Left renal cortex interstitium (tissue), 4 donors: ENCODE results near the gene FGF22. TPM values are rescaled to one million over a fixed set of nuclear protein-coding genes. Genes with fewer than 3 reads are reported as not detected.

ENCODE experiments used
- DNase-seq, 4 donors: peaks; one replicate each; pipeline ENCODE4 v3.0.0-alpha.2; 2013; ENCODE audit warnings: low read depth in 4 of 4, low spot score in 2 of 4, missing footprints in 1 of 4
- polyA plus RNA-seq, 4 donors: library from polyadenylated mRNA; unstranded; fragments of 120-200 nt; gene quantifications; one replicate each; pipeline ENCODE4 v1.2.1, GENCODE V29; 2013; ENCODE audit not compliant: insufficient read length in 4 of 4

Gene FGF22
- polyA plus RNA-seq, 4 donors = 0.27 to 0.96 (median 0.62) TPM

DNA sequence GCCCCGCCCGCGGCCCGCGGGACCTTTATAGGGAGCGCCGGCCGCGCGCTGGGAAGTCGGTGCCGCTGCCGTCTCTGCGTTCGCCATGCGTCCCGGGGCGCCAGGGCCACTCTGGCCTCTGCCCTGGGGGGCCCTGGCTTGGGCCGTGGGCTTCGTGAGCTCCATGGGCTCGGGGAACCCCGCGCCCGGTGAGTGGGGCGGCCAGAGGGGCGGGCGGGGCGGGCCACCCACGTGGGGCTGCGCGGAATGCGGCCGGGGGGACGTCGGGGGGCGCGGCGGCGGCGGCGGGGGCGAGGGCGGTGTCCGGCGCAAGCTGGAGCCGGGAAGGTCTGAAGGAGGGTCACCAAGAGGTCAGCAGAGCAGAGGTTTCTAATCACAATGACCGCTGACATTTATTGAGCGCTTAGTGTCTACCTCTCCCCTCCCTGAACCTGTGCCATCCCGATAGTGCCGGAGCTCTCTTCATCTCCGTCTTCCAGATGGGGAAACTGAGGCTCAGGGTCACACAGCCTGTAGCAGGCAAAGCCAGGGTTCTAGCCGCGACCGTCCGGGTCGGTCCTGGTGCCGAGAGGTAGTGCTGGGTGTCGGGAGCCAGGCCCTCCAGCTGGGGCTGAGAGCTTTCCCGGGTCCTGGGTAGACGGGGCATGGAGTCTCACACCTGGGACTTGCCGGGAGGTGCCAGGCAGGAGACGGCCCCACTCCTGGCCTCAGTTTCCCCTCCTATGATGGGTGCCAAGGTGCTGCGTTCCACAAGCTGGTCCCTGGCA is 36.8 kb downstream of the FGF22 start, which contains the start of gene FSTL3:
FSTL3 (plus strand) TSS at position 54 of the 767 bp plus-strand sequence; CDS start at position 86, 32 bp downstream.
- DNase-seq = no peak

DNA sequence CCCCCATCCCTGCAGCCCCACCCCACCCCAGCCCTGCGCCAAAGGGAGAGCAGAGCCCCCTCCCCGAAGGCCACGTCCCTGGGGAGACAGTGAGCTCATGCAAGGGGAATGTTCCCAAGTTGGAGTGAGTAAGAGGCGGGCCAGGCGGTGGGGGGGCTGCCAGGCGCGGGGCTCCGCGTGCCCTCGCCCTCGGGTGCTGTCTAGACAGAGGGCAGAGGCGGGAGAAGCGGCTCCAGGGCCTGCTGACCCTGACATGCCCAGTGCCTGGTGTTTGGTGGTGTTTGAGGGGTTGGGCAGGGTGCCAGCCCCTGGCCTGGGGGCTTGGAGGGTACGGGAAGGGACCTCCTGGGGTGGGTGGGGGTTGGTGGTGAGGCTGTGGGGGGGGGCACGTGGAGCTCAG is 37.5 kb downstream of the FGF22 start:
- DNase-seq = no peak

DNA sequence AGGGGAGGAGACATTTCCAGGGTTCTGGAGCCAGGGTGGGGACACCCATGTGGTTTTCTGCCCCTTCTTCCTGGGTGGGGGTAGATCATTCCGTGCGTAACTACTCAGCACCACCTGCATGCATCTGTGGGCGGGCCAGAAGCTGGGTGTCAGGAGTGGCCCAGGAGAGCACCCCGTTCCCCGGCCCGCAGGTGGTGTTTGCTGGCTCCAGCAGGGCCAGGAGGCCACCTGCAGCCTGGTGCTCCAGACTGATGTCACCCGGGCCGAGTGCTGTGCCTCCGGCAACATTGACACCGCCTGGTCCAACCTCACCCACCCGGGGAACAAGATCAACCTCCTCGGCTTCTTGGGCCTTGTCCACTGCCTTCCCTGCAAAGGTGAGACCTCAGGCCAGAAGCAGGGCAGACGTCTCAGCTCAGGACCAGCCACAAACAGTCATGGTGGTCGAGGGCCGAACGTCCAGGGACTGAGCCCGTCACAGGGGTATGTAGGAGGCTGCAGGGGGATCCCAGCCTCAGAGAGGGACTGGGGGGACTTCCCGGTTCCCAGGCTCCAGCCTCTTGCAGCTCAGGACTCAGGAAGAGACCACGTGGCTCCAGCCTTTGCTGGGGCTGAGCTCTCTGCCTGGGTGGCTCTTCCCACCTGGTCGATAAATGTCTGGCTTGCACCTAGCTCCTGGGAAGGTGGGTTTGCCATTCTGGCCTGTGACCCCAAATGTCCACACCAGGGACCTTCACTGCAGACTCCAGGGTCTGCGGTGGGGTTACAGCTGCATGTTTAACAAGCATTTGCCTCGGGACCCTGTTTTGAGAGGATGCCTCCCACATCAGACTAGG is 38.1 kb downstream of the FGF22 start:
- DNase-seq = no peak

DNA sequence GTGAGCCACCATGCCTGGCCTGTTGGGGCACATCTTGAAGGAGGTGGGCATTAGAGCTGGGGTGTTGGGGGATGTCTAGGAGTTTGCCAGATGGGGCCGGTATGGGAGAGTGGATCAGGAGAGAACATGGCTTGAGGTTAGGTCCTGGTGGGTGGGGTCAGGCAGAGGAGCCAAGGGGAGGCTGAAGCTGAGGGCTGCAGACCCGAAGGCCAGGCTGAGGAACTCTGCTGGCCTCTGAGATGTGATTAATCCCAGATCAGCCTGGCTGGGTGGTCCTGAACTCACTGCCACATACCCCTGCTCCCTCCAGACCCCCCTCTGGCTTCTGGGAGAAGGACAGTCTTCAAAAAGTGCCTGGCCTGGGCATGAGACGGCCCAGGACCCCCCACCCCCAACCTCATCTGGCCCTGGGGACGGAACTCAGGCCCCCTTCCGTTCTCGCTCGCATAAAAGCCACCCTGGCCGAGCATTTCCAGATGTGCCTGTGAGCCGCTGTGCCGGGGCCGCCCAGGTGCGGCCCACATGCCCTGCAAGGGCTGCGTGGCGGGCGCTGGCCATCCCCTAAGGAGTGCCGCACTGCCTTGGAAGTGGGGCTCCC is 39.2 kb downstream of the FGF22 start:
- no peak for DNase-seq

DNA sequence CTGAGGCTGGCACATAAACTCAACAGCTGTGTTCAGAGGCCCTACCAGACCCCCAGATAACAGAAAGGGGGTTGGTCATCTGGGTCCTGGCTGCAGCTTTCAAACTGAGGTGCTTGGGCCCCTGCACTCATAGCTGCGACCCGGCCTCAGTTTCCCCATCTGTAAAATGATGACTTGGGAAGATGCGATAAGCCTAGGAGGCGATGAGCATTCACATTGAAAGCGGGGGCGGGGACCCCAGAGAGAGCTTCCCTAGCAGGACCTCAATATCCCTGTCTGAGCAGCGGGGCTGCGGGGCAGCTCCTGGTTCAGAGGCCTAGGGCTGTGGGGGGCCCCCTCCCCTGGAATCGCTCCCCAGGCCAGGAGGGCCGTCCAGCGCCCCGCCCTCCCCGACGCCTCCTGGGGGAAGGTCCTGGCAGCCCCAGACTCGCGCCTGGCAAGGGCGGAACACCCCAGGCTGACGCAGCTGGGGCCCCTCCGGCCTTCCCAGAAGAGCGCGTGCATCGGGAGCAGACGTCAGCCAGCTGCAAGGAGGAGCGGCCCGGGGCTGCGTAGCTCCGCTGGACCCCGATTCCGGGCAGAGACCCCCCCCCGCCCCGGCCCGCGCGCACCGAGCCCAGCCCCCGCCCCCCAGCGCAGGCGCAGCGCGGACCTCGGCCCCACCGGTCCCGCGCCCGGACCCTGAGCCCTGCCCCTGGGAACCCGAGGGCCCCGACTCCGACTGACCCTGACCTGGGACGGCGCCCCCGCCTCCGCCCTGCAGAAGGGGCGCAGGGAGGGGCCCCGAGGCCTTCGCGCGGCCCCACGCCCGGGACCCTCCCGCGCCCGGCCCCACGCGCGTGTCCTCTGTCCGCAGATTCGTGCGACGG is 40.0 kb downstream of the FGF22 start:
- DNase-seq = no peak

DNA sequence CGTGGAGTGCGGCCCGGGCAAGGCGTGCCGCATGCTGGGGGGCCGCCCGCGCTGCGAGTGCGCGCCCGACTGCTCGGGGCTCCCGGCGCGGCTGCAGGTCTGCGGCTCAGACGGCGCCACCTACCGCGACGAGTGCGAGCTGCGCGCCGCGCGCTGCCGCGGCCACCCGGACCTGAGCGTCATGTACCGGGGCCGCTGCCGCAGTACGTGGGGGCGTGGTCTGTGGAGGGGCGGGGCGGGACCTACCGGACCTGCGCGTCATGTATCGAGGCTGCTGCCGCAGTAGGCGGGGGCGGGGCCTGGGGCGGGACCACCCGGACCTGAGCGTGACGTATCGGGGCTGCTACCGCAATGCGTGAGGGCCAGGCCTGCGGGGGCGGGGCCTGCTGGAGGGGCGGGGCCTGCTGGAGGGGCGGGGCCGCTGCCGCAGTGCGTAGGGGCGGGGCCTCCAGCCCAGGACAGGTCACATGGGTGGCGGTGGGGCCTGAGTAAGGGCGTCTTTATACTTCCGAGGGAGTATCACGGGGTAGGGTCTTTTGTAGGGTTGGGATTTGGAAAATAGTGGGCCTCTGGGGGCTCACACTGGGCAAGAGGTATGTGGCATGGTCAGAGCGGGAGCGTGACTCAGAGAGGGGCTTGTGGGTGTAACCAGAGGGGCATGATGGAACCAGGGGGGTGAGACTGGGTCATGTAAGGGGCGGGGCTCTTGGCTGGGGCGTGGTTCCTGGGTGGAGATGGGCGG is 40.8 kb downstream of the FGF22 start:
- DNase-seq = peak; percentile 79 to 93 (median 90)

DNA sequence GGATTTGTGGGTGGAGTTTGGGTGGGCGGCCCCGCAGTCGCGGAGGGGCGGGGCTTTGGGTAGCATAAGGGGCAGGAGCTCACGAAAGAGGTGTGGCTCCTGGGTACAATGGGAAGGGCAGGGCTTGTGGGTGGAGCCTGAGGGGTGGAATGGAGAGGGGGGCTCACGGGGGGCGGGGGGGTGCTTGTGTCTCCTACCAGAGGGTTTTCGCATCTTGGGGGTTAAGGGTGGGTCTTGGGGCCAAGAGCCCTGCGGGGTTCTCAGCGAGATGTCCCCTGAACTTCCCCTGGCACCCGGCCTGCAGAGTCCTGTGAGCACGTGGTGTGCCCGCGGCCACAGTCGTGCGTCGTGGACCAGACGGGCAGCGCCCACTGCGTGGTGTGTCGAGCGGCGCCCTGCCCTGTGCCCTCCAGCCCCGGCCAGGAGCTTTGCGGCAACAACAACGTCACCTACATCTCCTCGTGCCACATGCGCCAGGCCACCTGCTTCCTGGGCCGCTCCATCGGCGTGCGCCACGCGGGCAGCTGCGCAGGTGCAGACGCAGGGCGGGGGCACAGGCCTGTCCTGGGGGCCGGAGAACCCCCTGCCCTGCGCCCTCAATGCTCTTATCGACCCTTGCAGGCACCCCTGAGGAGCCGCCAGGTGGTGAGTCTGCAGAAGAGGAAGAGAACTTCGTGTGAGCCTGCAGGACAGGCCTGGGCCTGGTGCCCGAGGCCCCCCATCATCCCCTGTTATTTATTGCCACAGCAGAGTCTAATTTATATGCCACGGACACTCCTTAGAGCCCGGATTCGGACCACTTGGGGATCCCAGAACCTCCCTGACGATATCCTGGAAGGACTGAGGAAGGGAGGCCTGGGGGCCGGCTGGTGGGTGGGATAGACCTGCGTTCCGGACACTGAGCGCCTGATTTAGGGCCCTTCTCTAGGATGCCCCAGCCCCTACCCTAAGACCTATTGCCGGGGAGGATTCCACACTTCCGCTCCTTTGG is 41.6 kb downstream of the FGF22 start:
- DNase-seq = no peak

DNA sequence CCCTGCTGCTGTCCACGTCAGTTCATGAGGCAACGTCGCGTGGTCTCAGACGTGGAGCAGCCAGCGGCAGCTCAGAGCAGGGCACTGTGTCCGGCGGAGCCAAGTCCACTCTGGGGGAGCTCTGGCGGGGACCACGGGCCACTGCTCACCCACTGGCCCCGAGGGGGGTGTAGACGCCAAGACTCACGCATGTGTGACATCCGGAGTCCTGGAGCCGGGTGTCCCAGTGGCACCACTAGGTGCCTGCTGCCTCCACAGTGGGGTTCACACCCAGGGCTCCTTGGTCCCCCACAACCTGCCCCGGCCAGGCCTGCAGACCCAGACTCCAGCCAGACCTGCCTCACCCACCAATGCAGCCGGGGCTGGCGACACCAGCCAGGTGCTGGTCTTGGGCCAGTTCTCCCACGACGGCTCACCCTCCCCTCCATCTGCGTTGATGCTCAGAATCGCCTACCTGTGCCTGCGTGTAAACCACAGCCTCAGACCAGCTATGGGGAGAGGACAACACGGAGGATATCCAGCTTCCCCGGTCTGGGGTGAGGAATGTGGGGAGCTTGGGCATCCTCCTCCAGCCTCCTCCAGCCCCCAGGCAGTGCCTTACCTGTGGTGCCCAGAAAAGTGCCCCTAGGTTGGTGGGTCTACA is 43.1 kb downstream of the FGF22 start:
- no peak for DNase-seq

DNA sequence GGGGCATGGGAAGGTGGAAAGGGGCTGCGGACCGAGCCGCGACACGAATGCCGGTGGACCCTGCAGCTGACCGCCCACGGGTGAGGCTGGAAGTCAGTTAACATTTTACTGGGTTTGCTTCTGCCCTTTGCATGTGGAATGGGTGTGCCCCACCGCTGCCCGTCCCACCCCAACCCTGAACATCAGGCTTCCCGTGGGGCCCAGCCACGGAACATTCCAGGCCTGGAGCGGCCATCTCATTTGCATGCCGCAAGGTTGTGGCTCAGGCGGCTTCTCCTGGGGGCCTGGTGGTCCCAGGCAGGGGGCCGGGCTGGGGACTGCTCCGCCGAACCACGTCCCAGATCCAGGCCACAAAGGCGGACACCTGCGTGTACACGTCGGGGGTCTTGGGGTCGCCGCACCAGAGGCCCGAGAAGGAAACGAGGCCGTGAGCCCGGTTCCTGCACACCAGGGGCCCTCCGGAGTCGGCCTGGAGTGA is 45.8 kb downstream of the FGF22 start:
- no peak for DNase-seq

DNA sequence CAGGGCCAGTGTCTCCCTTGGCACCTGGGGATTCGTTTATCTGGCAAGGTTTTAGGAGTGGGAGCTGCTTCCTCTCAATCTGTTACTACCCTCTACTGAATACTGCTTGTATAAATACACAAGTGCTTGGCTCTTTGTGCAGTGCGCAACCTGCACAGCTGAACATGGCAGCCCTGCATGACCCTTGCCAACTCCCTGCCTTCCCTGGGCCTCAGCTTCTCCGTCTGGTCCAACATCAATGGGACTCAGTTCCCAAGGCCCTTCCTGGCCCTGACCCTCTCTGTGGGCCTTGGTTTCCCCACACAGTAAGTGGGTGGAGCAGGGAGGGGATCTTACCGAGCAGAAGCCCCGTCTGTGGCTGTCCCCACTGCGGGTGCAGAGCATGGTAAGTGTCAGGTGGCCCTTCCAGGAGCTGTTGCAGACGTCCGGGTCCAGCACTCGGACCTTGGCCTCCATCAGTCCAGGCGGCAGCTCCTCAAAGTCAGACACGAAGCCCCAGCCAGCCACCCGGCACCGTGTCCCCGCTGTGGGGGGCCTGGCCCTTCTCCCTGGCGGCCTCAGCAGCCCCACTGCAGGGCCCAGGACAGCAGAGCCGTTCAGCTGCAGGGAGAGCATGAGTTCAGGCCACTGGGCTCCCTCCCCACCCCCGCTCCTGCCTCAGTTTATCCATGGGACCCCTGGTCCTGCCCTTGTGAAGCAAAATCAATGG is 47.1 kb downstream of the FGF22 start:
- DNase-seq = no peak

DNA sequence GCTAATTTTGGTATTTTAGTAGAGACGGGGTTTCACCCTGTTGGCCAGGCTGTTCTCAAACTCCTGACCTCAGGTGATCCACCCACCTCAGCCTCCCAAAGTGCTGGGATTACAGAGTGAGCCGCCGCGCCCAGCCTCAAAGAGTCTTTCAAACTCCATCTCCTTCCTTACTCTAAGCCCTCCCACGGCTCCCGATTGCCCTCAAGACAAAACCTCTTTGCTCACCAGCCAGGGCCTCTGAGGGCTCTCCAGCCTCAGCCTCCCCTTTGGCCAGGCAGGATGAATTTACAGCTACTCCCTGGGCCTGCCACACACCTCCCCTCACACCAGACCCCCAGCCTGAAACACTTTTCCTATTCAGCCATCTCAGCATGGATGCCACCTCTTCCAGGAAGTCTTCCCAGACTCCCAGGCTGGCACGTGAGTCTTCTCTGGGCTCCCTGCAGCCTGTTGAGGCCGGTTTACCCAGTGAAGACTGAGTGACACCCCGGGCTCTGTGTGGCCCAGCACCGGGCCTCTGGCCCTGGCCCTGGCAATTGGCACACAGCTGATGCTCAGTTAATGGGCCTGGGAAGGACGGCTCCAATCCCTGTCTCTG is 48.0 kb downstream of the FGF22 start:
- DNase-seq = no peak

DNA sequence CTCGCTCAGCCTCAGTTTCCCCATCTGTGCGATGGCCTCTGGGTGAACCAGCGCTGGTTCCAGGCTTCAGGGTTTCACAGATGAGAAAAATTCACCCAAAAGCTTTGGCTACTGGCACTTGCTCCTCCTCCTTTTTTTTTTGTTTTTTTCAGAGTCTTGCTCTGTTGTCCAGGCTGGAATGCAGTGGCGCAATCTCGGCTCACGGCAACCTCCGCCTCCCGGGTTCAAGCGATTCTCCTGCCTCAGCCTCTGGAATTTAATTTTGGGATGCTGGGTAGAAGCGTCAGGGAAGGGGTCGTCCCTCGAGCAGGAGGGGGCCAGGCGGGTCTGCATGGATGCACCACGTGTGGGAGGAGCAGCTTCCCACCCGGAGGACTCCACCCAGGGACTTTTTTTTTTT is 48.5 kb downstream of the FGF22 start:
- DNase-seq = no peak

DNA sequence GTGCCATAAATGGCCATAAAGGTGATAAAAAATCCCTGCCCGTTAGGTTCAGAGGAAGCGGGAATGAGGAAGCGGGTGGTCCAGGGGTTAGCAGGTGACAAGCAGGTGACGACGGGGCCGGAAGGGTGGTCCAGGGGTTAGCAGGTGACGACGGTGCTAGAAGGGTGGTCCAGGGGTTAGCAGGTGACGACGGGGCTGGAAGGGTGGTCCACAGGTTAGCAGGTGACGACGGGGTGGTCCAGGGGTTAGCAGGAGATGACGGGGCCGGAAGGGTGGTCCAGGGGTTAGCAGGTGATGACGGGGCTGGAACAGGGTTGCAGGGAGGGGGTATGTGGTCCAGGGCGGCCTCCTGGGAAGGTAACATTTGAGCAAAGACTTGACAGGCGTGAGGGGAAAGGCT is 49.3 kb downstream of the FGF22 start:
- DNase-seq = no peak

DNA sequence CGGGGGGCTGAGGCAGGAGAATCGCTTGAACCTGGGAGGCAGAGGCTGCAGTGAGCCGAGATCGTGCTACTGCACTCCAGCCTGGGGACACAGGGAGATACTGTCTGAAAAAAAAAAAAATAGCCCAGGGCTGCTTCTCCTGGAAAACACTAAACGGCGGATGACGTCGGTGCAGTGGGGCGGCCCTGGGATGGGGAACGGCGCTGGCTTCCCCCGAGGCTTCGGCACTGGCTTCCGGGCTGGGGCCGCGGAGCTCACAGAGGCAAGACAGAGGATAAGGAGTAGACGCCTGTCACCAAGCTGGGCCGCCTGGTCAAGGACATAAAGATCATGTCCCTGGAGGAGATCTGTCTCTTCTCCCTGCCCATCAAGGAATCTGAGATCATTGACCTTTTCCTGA is 50.5 kb downstream of the FGF22 start:
- no peak for DNase-seq
